BLaER1 (cell line): Measurements from ENCODE around the gene HPGD.

Experiments
- H3K27ac ChIP-seq: shearing (Covaris generic); formaldehyde crosslinking; 2 replicates; pipeline ENCODE4 v1.8.1; 2022
- H3K27me3 ChIP-seq: shearing (Covaris generic); formaldehyde crosslinking; 2 replicates; pipeline ENCODE4 v1.8.1; 2022
- H3K36me3 ChIP-seq: shearing (Covaris generic); formaldehyde crosslinking; 2 replicates; pipeline ENCODE4 v1.8.1; 2022
- H3K4me1 ChIP-seq: shearing (Covaris generic); formaldehyde crosslinking; 2 replicates; pipeline ENCODE4 v1.8.1; 2022
- H3K4me2 ChIP-seq: shearing (Covaris generic); formaldehyde crosslinking; 2 replicates; pipeline ENCODE4 v1.8.1; 2022
- H3K4me3 ChIP-seq: shearing (Covaris generic); formaldehyde crosslinking; 2 replicates; pipeline ENCODE4 v1.8.1; 2022
- H3K9ac ChIP-seq: shearing (Covaris generic); formaldehyde crosslinking; 2 replicates; pipeline ENCODE4 v1.8.1; 2022
- H3K9me3 ChIP-seq: shearing (Covaris generic); formaldehyde crosslinking; 2 replicates; pipeline ENCODE4 v1.8.1; 2022
- H4K20me1 ChIP-seq: shearing (Covaris generic); formaldehyde crosslinking; 2 replicates; pipeline ENCODE4 v1.8.1; 2022
- Cebpa-rat ChIP-seq: shearing (Covaris generic); IDR thresholded peaks from 2 replicates; pipeline ENCODE4 v1.8.1; 2022

Gene HPGD

GRCh38 chr4:174454815-174455473 lies 67.3 kb downstream of the HPGD start:
- Histone ChIP-seq H3K4me3 (no peak overlapping the region), H3K9me3 (no peaks in the 10 kb centered on the region), H4K20me1 (no peaks in the 10 kb centered on the region), H3K4me1 (no peaks in the 10 kb centered on the region), H3K9ac (no peak overlapping the region), H3K36me3 (no peaks in the 10 kb centered on the region), H3K4me2 (no peak overlapping the region), H3K27me3 (no peaks in the 10 kb centered on the region), H3K27ac (no peak overlapping the region)
- no peak for TF ChIP-seq Cebpa-rat

- Histone ChIP-seq H3K27ac (no peak overlapping the region), H3K36me3 (no peaks in the 10 kb centered on the region), H3K9ac (no peak overlapping the region), H3K4me1 (no peaks in the 10 kb centered on the region), H3K4me3 (no peak overlapping the region), H4K20me1 (no peaks in the 10 kb centered on the region), H3K27me3 (no peaks in the 10 kb centered on the region), H3K9me3 (no peaks in the 10 kb centered on the region), H3K4me2 (no peak overlapping the region)
- no peak for TF ChIP-seq Cebpa-rat
Measured at GRCh38 chr4:174451718-174452296, 70.5 kb downstream of the HPGD start.

DNA sequence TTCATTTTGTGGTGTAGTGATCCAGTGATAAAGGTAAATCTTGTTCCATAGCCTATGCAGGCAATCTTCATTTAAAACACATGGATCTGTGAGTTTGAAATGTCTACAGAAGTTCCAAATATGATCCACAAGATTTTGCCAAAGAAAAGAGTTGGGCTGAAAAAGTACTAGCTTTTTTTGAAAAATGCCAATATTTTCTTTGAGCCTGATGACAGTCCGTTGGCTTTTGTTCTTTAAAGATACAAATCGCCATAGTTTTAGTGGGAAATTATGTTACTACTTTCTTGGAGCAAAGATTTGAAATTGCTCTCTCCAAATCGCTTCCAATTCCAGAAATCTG lies 71.5 kb downstream of the HPGD start:
- H3K27me3 ChIP-seq = no peaks in the 10 kb centered on the region
- no peak overlapping the region for H3K4me3 ChIP-seq
- TF ChIP-seq Cebpa-rat = no peak
- no peak overlapping the region for H3K27ac ChIP-seq
- no peaks in the 10 kb centered on the region for H4K20me1 ChIP-seq
- H3K9ac ChIP-seq = no peak overlapping the region
- H3K4me2 ChIP-seq = no peak overlapping the region
- no peaks in the 10 kb centered on the region for H3K4me1 ChIP-seq
- no peaks in the 10 kb centered on the region for H3K9me3 ChIP-seq
- H3K36me3 ChIP-seq = no peaks in the 10 kb centered on the region

GRCh38 chr4:174449944-174450785 lies 72.1 kb downstream of the HPGD start:
- Histone ChIP-seq H3K4me1 (no peaks in the 10 kb centered on the region), H3K27me3 (no peaks in the 10 kb centered on the region), H4K20me1 (no peaks in the 10 kb centered on the region), H3K9me3 (no peaks in the 10 kb centered on the region), H3K9ac (no peak overlapping the region), H3K4me3 (no peak overlapping the region), H3K36me3 (no peaks in the 10 kb centered on the region), H3K27ac (no peak overlapping the region), H3K4me2 (no peak overlapping the region)
- no peak for TF ChIP-seq Cebpa-rat

GRCh38 chr4:174449152-174449551 lies 73.1 kb downstream of the HPGD start:
- no peak overlapping the region for H3K9ac ChIP-seq

DNA sequence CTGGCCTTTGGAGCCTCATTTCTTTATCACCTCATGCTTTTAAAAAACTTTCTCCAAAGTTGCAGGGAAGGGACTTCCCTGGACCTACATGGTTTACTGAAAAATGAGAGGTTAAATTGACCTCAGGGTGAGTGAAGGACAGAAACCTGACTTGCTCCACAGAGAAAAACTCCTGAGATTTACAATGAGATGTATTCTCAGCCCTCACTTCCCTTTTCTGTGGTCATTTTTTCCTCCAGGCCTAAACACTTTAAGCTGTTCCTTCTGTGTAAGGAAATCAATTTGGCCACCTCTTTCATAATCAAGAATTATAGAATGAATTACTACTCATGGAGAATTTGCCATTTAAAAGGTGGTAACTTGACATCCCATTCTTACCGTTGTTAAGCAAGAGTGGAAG lies 77.9 kb downstream of the HPGD start:
- no peaks in the 10 kb centered on the region for H3K36me3 ChIP-seq
- H3K9me3 ChIP-seq = no peaks in the 10 kb centered on the region
- no peak overlapping the region for H3K4me3 ChIP-seq
- no peaks in the 10 kb centered on the region for H3K4me1 ChIP-seq
- H3K9ac ChIP-seq = no peak overlapping the region
- no peak overlapping the region for H3K27ac ChIP-seq
- H4K20me1 ChIP-seq = no peaks in the 10 kb centered on the region
- H3K27me3 ChIP-seq = no peaks in the 10 kb centered on the region
- H3K4me2 ChIP-seq = no peak overlapping the region
- TF ChIP-seq Cebpa-rat = no peak

More at GRCh38 chr4:174449152-174449551, 73.1 kb downstream of the HPGD start:
- Histone ChIP-seq H3K4me2 (no peak overlapping the region), H4K20me1 (no peaks in the 10 kb centered on the region), H3K36me3 (no peaks in the 10 kb centered on the region), H3K27me3 (no peaks in the 10 kb centered on the region), H3K9me3 (no peaks in the 10 kb centered on the region), H3K27ac (no peak overlapping the region), H3K4me1 (no peaks in the 10 kb centered on the region), H3K4me3 (no peak overlapping the region)
- no peak for TF ChIP-seq Cebpa-rat
